NT2/D1 (cell line): ENCODE results near the gene TRIM31.
A peak's percentile ranks its signal among the peaks of the same experiment; 100 is the strongest.

ENCODE experiments used
- DNase-seq: peaks from one replicate; pipeline ENCODE4 v3.0.0-alpha.2; 2011; ENCODE audit warnings: low read depth, low spot score
- H3K27me3 ChIP-seq: 2 replicates; pipeline ENCODE4 v1.6.0; 2011; ENCODE audit warnings: mild to moderate bottlenecking; ENCODE audit not compliant: insufficient read length, insufficient read depth
- H3K36me3 ChIP-seq: 2 replicates; pipeline ENCODE4 v1.6.1; 2011; ENCODE audit warnings: mild to moderate bottlenecking, low read length, mixed read lengths; ENCODE audit not compliant: insufficient read depth, insufficient read length
- H3K4me1 ChIP-seq: 2 replicates; pipeline ENCODE4 v1.5.1; 2011; ENCODE audit not compliant: insufficient read depth, insufficient read length
- H3K4me3 ChIP-seq: 2 replicates; pipeline ENCODE4 v1.5.1; 2011; ENCODE audit warnings: low read depth; ENCODE audit not compliant: insufficient read length
- H3K9ac ChIP-seq: 2 replicates; pipeline ENCODE4 v1.6.0; 2011; ENCODE audit warnings: low read depth; ENCODE audit not compliant: insufficient read length
- H3K9me3 ChIP-seq: 2 replicates; pipeline ENCODE4 v1.5.1; 2011; ENCODE audit warnings: mild to moderate bottlenecking, low read length; ENCODE audit not compliant: insufficient read depth
- SUZ12 ChIP-seq: IDR thresholded peaks from 2 replicates; pipeline ENCODE4 v1.6.1; 2011; ENCODE audit not compliant: insufficient read length, insufficient read depth; ENCODE audit errors: extremely low read depth
- YY1 ChIP-seq: IDR thresholded peaks from 2 replicates; pipeline ENCODE4 v1.6.1; 2011; ENCODE audit not compliant: insufficient read length, insufficient read depth
- ZNF274 ChIP-seq: IDR thresholded peaks from 2 replicates; pipeline ENCODE4 v1.6.1; 2011; ENCODE audit warnings: mild to moderate bottlenecking, low read depth, low read length

The TRIM31 gene

GRCh38 chr6:30061858-30062458, 50.9 kb downstream of the TRIM31 start:
- H3K36me3 ChIP-seq = peaks cover 26% of the 10 kb centered on the region
- H3K4me3 ChIP-seq = peak overlapping the region; percentile 73
- no peaks in the 10 kb centered on the region for H3K4me1 ChIP-seq
- TF ChIP-seq YY1 = no peak
- peak overlapping the region; percentile 75 for H3K9ac ChIP-seq
- H3K27me3 ChIP-seq = no peaks in the 10 kb centered on the region
- no peaks in the 10 kb centered on the region for H3K9me3 ChIP-seq
- no peak for DNase-seq

- no peaks in the 10 kb centered on the region for H3K4me1 ChIP-seq
- peaks cover 26% of the 10 kb centered on the region for H3K36me3 ChIP-seq
These were observed 51.6 kb downstream of the TRIM31 start, which contains the start of gene POLR1H for GRCh38 chr6:30061092-30061857. Gene POLR1H, plus strand, starts transcription at chr6:30061265. Its CDS starts 260 bp downstream, at chr6:30061525.

GRCh38 chr6:30060606-30061091, 52.2 kb downstream of the TRIM31 start:
- no peak for DNase-seq
- Histone ChIP-seq H3K4me1 (no peaks in the 10 kb centered on the region), H3K4me3 (peak overlapping the region; percentile 73), H3K36me3 (peaks cover 26% of the 10 kb centered on the region), H3K9ac (peak overlapping the region; percentile 75), H3K27me3 (no peaks in the 10 kb centered on the region), H3K9me3 (no peaks in the 10 kb centered on the region)
- TF ChIP-seq YY1 = no peak
- TF ChIP-seq ZNF274 = no peak
- no peak for TF ChIP-seq SUZ12

More at GRCh38 chr6:30061092-30061857, 51.6 kb downstream of the TRIM31 start, which contains the start of gene POLR1H:
- Histone ChIP-seq H3K9ac (peak within 1 kb of the TSS; percentile 75), H3K27me3 (no peaks in the 10 kb centered on the region), H3K9me3 (no peaks in the 10 kb centered on the region), H3K4me3 (peak within 1 kb of the TSS; percentile 73)
- no peak for TF ChIP-seq ZNF274
- no peak for TF ChIP-seq SUZ12
- TF ChIP-seq YY1 = no peak
- DNase-seq = peak; percentile 87

- Histone ChIP-seq H3K4me3 (no peak overlapping the region), H3K27me3 (no peaks in the 10 kb centered on the region), H3K36me3 (peaks cover 14% of the 10 kb centered on the region), H3K9ac (no peak overlapping the region), H3K9me3 (no peaks in the 10 kb centered on the region), H3K4me1 (no peaks in the 10 kb centered on the region)
- DNase-seq = no peak
- TF ChIP-seq YY1 (no peak), SUZ12 (no peak), ZNF274 (no peak)
These were observed 57.4 kb downstream of the TRIM31 start for GRCh38 chr6:30055513-30055912.

- Histone ChIP-seq H3K9ac (no peak overlapping the region), H3K9me3 (no peaks in the 10 kb centered on the region), H3K4me3 (no peak overlapping the region), H3K36me3 (peaks cover 14% of the 10 kb centered on the region), H3K27me3 (no peaks in the 10 kb centered on the region), H3K4me1 (no peaks in the 10 kb centered on the region)
- no peak for TF ChIP-seq SUZ12
- DNase-seq = no peak
These were observed 59.2 kb downstream of the TRIM31 start for GRCh38 chr6:30053682-30054081.
